Lung (tissue), 12 donors: ENCODE data around the gene ADD3. TPM values are rescaled to one million over a fixed set of nuclear protein-coding genes. Genes with fewer than 3 reads are reported as not detected.
"Not testable (repeated sequence)": the region's sequence is repeated elsewhere in the genome, so short reads cannot be mapped to it uniquely, and the experiment has no call there.

Experiments
- ATAC-seq: fragments of 200-7000 bp; cut with Tn5 transposase; one replicate; pipeline ENCODE4 v1.9.1; 2020; ENCODE audit warnings: moderate number of reproducible peaks; ENCODE audit not compliant: insufficient read depth, low FRiP score
- DNase-seq, 3 donors: peaks; one replicate each; pipeline ENCODE4 v3.0.0-alpha.2; 2013 to 2017
- H3K27ac ChIP-seq, 2 donors: one replicate each; pipeline ENCODE4 v1.5.1; 2013; ENCODE audit warnings: mild to moderate bottlenecking in 2 of 2, moderate library complexity in 2 of 2, control low read depth in 1 of 2, inconsistent platforms in 1 of 2, low read depth in 1 of 2, low read length in 1 of 2
- H3K27me3 ChIP-seq, 3 donors: one replicate each; pipeline ENCODE4 v1.5.1; 2013; ENCODE audit warnings: low read length in 2 of 3; ENCODE audit not compliant: control insufficient read depth in 3 of 3, insufficient read depth in 3 of 3
- H3K36me3 ChIP-seq, 4 donors: one replicate each; pipeline ENCODE4 v1.5.1; 2013; ENCODE audit warnings: low read length in 4 of 4, mild to moderate bottlenecking in 1 of 4, moderate library complexity in 1 of 4; ENCODE audit not compliant: control insufficient read depth in 4 of 4, insufficient read depth in 4 of 4
- H3K4me1 ChIP-seq, 5 donors: one replicate each; pipeline ENCODE4 v1.5.1; 2013; ENCODE audit warnings: low read length in 5 of 5, mild to moderate bottlenecking in 2 of 5, moderate library complexity in 1 of 5; ENCODE audit not compliant: control insufficient read depth in 5 of 5, insufficient read depth in 5 of 5
- H3K4me3 ChIP-seq: one replicate; pipeline ENCODE4 v1.5.1; 2013; ENCODE audit warnings: mild to moderate bottlenecking, control low read depth, moderate library complexity
- H3K9ac ChIP-seq, 2 donors: one replicate each; pipeline ENCODE4 v1.5.1; 2013; ENCODE audit warnings: low read length in 2 of 2, control low read depth in 1 of 2; ENCODE audit not compliant: insufficient read depth in 1 of 2
- H3K9me3 ChIP-seq, 4 donors: one replicate each; pipeline ENCODE4 v1.5.1; 2013; ENCODE audit warnings: low read length in 3 of 4, mild to moderate bottlenecking in 1 of 4, moderate library complexity in 1 of 4; ENCODE audit not compliant: control insufficient read depth in 4 of 4, insufficient read depth in 3 of 4
- CTCF ChIP-seq: IDR thresholded peaks from 2 replicates; pipeline ENCODE4 v1.5.1; 2012; ENCODE audit warnings: mild to moderate bottlenecking; ENCODE audit errors: control extremely low read depth, extremely low read depth
- WGBS, 2 donors: extraction: QIAGEN DNeasy Blood & Tissue Kit; methylation state at CpG; one replicate each; pipeline ENCODE4 v1.1.7; 2013; 5-methylcytosine and 5-hydroxymethylcytosine counted together
- polyA plus RNA-seq, 2 donors: library from polyadenylated mRNA; stranded (reverse); fragments of 200-250 nt; gene quantifications; one replicate each; pipeline ENCODE4 v1.2.1, GENCODE V29; 2013
- total RNA-seq, 2 donors: library from RNA; depleted of rRNA in 1 of 2; stranded (reverse); fragments of >200 nt in 1 of 2; gene quantifications; one replicate each; pipeline ENCODE4 v1.2.1, GENCODE V29; 2014 to 2021
- donor health status: control.
- donor health status: control.
- donor health status: Bipolar disorder and iron deficiency.
- donor health status: healthy.
- donor health status: DM: yes; HTN: yes; CAD: no.

The ADD3 gene
- total and polyA plus RNA-seq, 4 donors = 22.0 to 289 (median 56.1) TPM

GRCh38 chr10:110042891-110043290 is 35.1 kb downstream of the ADD3 start:
- Histone ChIP-seq H3K4me3 (no peak overlapping the region), H3K9me3 (peaks cover 0 to 2% (median 0%) of the 10 kb centered on the region in 4 donors), H3K27me3 (no peaks in the 10 kb centered on the region), H3K4me1 (peaks cover 0 to 14% (median 4%) of the 10 kb centered on the region in 5 donors), H3K9ac (no peak overlapping the region), H3K36me3 (peaks cover 0 to 3% (median 0%) of the 10 kb centered on the region in 4 donors), H3K27ac (no peak overlapping the region)
- no peak for ATAC-seq
- 77 to 96% methylated on average over 4 of the region's 4 CpGs for WGBS, 2 donors
- DNase-seq = no peak
- no peak for TF ChIP-seq CTCF

- no peak overlapping the region for H3K27ac ChIP-seq
- H3K4me3 ChIP-seq = no peak overlapping the region
- no peaks in the 10 kb centered on the region for H3K27me3 ChIP-seq
- no peak overlapping the region for H3K9ac ChIP-seq
- ATAC-seq (no peak), DNase-seq (no peak)
- H3K36me3 ChIP-seq = peaks cover 0 to 10% (median 3%) of the 10 kb centered on the region in 4 donors
- H3K4me1 ChIP-seq = peaks cover 2 to 11% (median 4%) of the 10 kb centered on the region in 5 donors
- peaks cover 0 to 7% (median 2%) of the 10 kb centered on the region in 4 donors for H3K9me3 ChIP-seq
- WGBS, 2 donors = 95 to 98% methylated on average over 2 of the region's 2 CpGs
- TF ChIP-seq CTCF = no peak
Measured at GRCh38 chr10:110044681-110045080, 36.9 kb downstream of the ADD3 start.

- no peak for TF ChIP-seq CTCF
- no peak for ATAC-seq
- peaks cover 0 to 7% (median 2%) of the 10 kb centered on the region in 4 donors for H3K9me3 ChIP-seq
- H3K9ac ChIP-seq = no peak overlapping the region
- no peak for DNase-seq
- H3K4me3 ChIP-seq = no peak overlapping the region
- no peak overlapping the region for H3K27ac ChIP-seq
- 66 to 74% methylated on average over 2 of the region's 2 CpGs for WGBS, 2 donors
- H3K4me1 ChIP-seq = peaks cover 2 to 11% (median 4%) of the 10 kb centered on the region in 5 donors
- H3K27me3 ChIP-seq = no peaks in the 10 kb centered on the region
- H3K36me3 ChIP-seq = peaks cover 0 to 10% (median 5%) of the 10 kb centered on the region in 4 donors
Measured at GRCh38 chr10:110045772-110046171, 38.0 kb downstream of the ADD3 start.

- ATAC-seq, H3K9ac ChIP-seq, H3K36me3 ChIP-seq, H3K9me3 ChIP-seq, H3K27me3 ChIP-seq, H3K4me3 ChIP-seq, H3K27ac ChIP-seq, DNase-seq: not testable (repeated sequence)
- H3K4me1 ChIP-seq = peaks cover 2 to 10% (median 2%) of the 10 kb centered on the region in 5 donors
- WGBS, 2 donors = 95 to 96% methylated on average over 2 of the region's 2 CpGs
Measured at GRCh38 chr10:110048145-110048544, 40.4 kb downstream of the ADD3 start.
